Small intestine (tissue), 7 donors: ENCODE data around the gene PPIL4. TPM values are rescaled to one million over a fixed set of nuclear protein-coding genes. Genes with fewer than 3 reads are reported as not detected.

ENCODE experiments used
- DNase-seq, 2 donors: peaks; one replicate each; pipeline versions ENCODE4 v3.0.0 to v3.0.0-alpha.2; 2013
- FAIRE-seq: peaks from 2 replicates; lab custom pipeline; 2012; peaks lifted over from hg19 to GRCh38; lab: Jason Lieb, UNC
- H3K27ac ChIP-seq, 3 donors: one replicate each; pipeline ENCODE4 v1.5.1; 2013; ENCODE audit warnings: low read length in 2 of 3, mild to moderate bottlenecking in 2 of 3, control low read depth in 1 of 3, inconsistent platforms in 1 of 3, low read depth in 1 of 3, moderate library complexity in 1 of 3
- H3K27me3 ChIP-seq, 3 donors: one replicate each; pipeline ENCODE4 v1.6.1; 2013; ENCODE audit warnings: low read length in 3 of 3, inconsistent platforms in 1 of 3; ENCODE audit not compliant: control insufficient read depth in 3 of 3, insufficient read depth in 3 of 3
- H3K36me3 ChIP-seq, 3 donors: one replicate each; pipeline ENCODE4 v1.6.1; 2013; ENCODE audit warnings: low read length in 3 of 3, inconsistent platforms in 1 of 3, low read depth in 1 of 3, mild to moderate bottlenecking in 1 of 3, moderate library complexity in 1 of 3; ENCODE audit not compliant: control insufficient read depth in 3 of 3, insufficient read depth in 2 of 3
- H3K4me1 ChIP-seq, 3 donors: one replicate each; pipeline ENCODE4 v1.6.1; 2013; ENCODE audit warnings: low read length in 2 of 3, inconsistent platforms in 1 of 3, low read depth in 1 of 3, mild to moderate bottlenecking in 1 of 3, moderate library complexity in 1 of 3; ENCODE audit not compliant: control insufficient read depth in 3 of 3, insufficient read depth in 2 of 3
- H3K4me3 ChIP-seq, 3 donors: one replicate each; pipeline ENCODE4 v1.5.1; 2013; ENCODE audit warnings: low read length in 3 of 3, control low read depth in 1 of 3, inconsistent platforms in 1 of 3, low read depth in 1 of 3, mild to moderate bottlenecking in 1 of 3, moderate library complexity in 1 of 3
- H3K9me3 ChIP-seq, 2 donors: one replicate each; pipeline ENCODE4 v1.6.1; 2013; ENCODE audit warnings: low read depth in 1 of 2, low read length in 1 of 2; ENCODE audit not compliant: control insufficient read depth in 2 of 2, insufficient read depth in 1 of 2
- WGBS, 3 donors: extraction: QIAGEN DNeasy Blood & Tissue Kit; methylation state at CpG; one replicate each; pipeline ENCODE4 v1.1.7; 2013; 5-methylcytosine and 5-hydroxymethylcytosine counted together
- polyA plus RNA-seq, 4 donors: library from polyadenylated mRNA; stranded (reverse) in 3 of 4; unstranded in 1 of 4; fragments of 200-250 nt in 3 of 4; fragments of 120-200 nt in 1 of 4; gene quantifications; one replicate each; pipeline versions ENCODE4 v1.2.1 to v1.2.3, GENCODE V29; 2013
- donor health status: healthy with polysubstance abuse.
- donor health status: control.
- donor health status: control.
- donor health status: Bipolar disorder and iron deficiency.
- donor health status: healthy.

The PPIL4 gene
- polyA plus RNA-seq, 4 donors = 15.1 to 34.8 (median 16.2) TPM

DNA sequence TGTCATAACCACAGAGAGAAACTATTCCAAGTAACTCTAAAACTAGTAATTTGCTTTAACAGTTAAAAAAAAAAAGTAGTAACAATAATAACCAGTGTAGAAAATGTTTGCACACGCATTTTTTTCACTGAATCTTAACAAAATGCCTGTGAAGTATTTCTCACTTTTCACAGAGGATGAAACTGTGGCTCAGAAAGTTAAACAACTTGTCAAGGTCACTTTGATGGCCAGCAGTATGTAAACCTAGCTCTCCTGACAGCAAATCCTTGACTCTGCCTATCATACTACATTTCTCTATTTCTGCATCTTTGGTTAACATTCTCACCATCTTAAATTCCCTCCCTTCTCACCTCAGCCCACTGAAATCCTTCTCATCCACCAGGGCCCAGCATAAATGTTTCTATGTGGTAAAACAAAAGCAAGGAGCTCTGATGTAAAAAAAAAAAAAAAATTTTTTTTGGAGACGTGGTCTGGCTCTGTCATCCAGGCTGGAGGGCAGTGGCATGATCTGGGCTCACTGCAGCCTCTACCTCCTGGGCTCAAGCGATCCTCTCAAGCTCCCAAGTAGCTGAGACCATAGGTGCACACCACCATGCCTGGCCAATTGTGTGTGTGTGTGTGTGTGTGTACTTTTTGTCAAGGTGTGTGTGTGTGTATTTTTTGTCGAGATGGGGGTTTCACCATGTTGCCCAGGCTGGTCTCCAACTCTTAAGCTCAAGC, 34.9 kb downstream of the PPIL4 start:
- Histone ChIP-seq H3K36me3 (peaks cover 4 to 20% (median 6%) of the 10 kb centered on the region in 3 donors), H3K9me3 (no peaks in the 10 kb centered on the region), H3K27ac (no peak overlapping the region), H3K27me3 (no peaks in the 10 kb centered on the region), H3K4me3 (no peak overlapping the region), H3K4me1 (no peaks in the 10 kb centered on the region)
- no peak for FAIRE-seq
- 85 to 91% (median 89%) methylated on average over 4 of the region's 4 CpGs for WGBS, 3 donors
- no peak for DNase-seq

- no peak for FAIRE-seq
- Histone ChIP-seq H3K4me3 (no peak overlapping the region), H3K27me3 (no peaks in the 10 kb centered on the region), H3K4me1 (no peaks in the 10 kb centered on the region), H3K36me3 (peaks cover 6 to 17% (median 6%) of the 10 kb centered on the region in 3 donors), H3K27ac (no peak overlapping the region), H3K9me3 (no peaks in the 10 kb centered on the region)
- DNase-seq = peak in 1 of 2 donors; percentile 5
- WGBS, 3 donors = 63 to 87% (median 76%) methylated on average over 3 of the region's 3 CpGs
These were observed 37.4 kb downstream of the PPIL4 start for GRCh38 chr6:149508485-149508884.

- WGBS, 3 donors = 86 to 96% (median 95%) methylated on average over 2 of the region's 2 CpGs
- H3K36me3 ChIP-seq = peaks cover 3 to 9% (median 6%) of the 10 kb centered on the region in 3 donors
- H3K27ac ChIP-seq = no peak overlapping the region
- FAIRE-seq (no peak), DNase-seq (no peak)
- H3K27me3 ChIP-seq = no peaks in the 10 kb centered on the region
- H3K9me3 ChIP-seq = no peaks in the 10 kb centered on the region
- no peak overlapping the region for H3K4me3 ChIP-seq
- no peaks in the 10 kb centered on the region for H3K4me1 ChIP-seq
These were observed 42.0 kb downstream of the PPIL4 start for GRCh38 chr6:149503872-149504271.

GRCh38 chr6:149503276-149503675, 42.6 kb downstream of the PPIL4 start:
- peaks cover 3 to 9% (median 6%) of the 10 kb centered on the region in 3 donors for H3K36me3 ChIP-seq
- no peak overlapping the region for H3K27ac ChIP-seq
- no peak for FAIRE-seq
- H3K9me3 ChIP-seq = no peaks in the 10 kb centered on the region
- no peak for DNase-seq
- no peaks in the 10 kb centered on the region for H3K4me1 ChIP-seq
- whole genome bisulfite sequencing, 3 donors = 87 to 93% (median 90%) methylated on average over 2 of the region's 2 CpGs
- no peak overlapping the region for H3K4me3 ChIP-seq
- H3K27me3 ChIP-seq = no peaks in the 10 kb centered on the region

DNA sequence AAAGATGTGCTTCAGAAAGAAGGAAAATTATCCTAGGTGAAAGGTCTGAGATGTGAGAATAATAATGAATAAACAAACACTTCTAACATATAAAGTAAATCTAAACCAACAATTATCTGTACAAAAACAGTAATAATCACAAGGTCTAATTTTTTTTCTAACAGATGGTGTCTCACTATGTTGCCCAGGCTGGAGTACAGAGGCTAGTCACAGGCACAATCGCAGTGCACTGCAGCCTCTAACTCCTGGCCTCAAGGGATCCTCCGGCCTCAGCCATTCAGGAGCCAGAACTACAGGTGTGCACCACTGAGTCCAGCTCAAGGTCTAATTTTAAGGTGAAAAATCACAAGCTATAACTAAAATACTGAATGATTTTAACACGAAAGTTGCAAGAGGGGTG, 44.1 kb downstream of the PPIL4 start:
- no peak for FAIRE-seq
- DNase-seq = no peak
- Histone ChIP-seq H3K4me3 (no peak overlapping the region), H3K9me3 (no peaks in the 10 kb centered on the region), H3K27ac (no peak overlapping the region), H3K27me3 (no peaks in the 10 kb centered on the region), H3K4me1 (no peaks in the 10 kb centered on the region), H3K36me3 (peaks cover 3 to 9% (median 6%) of the 10 kb centered on the region in 3 donors)
- 94 to 95% (median 94%) methylated on average over 3 of the region's 3 CpGs for WGBS, 3 donors

DNA sequence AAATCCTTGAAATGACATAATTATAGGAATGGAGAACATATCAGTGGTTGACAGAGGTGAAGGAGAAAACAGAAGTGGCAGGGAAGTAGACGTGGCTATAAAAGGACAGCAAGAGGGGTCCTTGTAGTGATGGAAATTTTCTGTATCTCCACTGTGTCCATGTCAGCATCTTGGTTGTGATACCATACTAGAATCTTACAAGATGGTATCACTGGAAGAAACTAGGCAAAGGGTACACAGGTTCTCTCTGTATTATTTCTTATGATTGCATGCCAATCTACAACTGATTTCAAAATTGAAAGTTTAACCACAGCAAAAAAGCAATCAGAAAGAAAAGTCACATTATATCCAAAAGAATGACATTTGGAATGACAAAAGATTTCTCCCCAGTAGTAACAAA, 44.6 kb downstream of the PPIL4 start:
- DNase-seq = no peak
- Histone ChIP-seq H3K27me3 (no peaks in the 10 kb centered on the region), H3K36me3 (peaks cover under 1 to 6% (median 6%) of the 10 kb centered on the region in 3 donors), H3K27ac (no peak overlapping the region), H3K4me3 (no peak overlapping the region), H3K4me1 (no peaks in the 10 kb centered on the region), H3K9me3 (no peaks in the 10 kb centered on the region)
- FAIRE-seq = no peak
- WGBS, 3 donors = 91 to 96% (median 93%) methylated on average over 1 of the region's 1 CpG

DNA sequence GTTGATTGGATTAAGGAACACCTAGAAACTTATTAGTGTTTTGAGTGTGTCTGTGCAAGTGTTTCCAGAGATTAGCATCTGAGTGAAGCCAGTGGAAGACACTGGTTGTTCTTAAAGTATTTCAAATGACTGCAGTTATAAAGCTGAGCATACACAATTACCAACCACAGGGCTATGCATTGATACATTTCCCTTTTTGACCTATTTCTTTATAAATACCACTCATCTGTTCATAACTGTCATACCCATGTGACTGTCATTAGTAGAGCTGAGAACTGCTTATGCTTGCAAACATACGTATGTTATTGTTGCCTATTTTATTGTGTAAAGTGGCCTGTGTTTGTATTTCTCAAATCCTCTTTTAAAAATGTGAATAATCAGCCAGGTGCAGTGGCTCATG, 45.7 kb downstream of the PPIL4 start:
- Histone ChIP-seq H3K27ac (no peak overlapping the region), H3K4me1 (no peaks in the 10 kb centered on the region), H3K36me3 (peaks cover 0 to 4% (median 2%) of the 10 kb centered on the region in 3 donors), H3K27me3 (no peaks in the 10 kb centered on the region), H3K9me3 (no peaks in the 10 kb centered on the region), H3K4me3 (no peak overlapping the region)
- DNase-seq = no peak
- 70 to 95% (median 91%) methylated on average over 1 of the region's 1 CpG for WGBS, 3 donors
- FAIRE-seq = no peak

GRCh38 chr6:149499066-149499465, 46.8 kb downstream of the PPIL4 start:
- WGBS, 3 donors = 54 to 64% (median 58%) methylated on average over 3 of the region's 3 CpGs
- Histone ChIP-seq H3K27me3 (no peaks in the 10 kb centered on the region), H3K27ac (no peak overlapping the region), H3K4me3 (no peak overlapping the region), H3K36me3 (peaks cover 0 to 2% (median under 1%) of the 10 kb centered on the region in 3 donors), H3K4me1 (no peaks in the 10 kb centered on the region), H3K9me3 (no peaks in the 10 kb centered on the region)
- FAIRE-seq (no peak), DNase-seq (peak in 1 of 2 donors; percentile 5)
